ENCODE results near the gene GPR35. TPM values are rescaled to one million over a fixed set of nuclear protein-coding genes. Genes with fewer than 3 reads are reported as not detected.
"Not testable (repeated sequence)": the region's sequence is repeated elsewhere in the genome, so short reads cannot be mapped to it uniquely, and the experiment has no call there.

Gene GPR35
- total RNA-seq, 4 donors from 2014 or later, result 0.51 to 7.9 (median 1.7) TPM; not detected in 1

GRCh38 chr2:240651185-240651584 is 25.9 kb downstream of the GPR35 start:
- Histone ChIP-seq H3K27ac (no peak overlapping the region), H3K27me3 (no peaks in the 10 kb centered on the region), H3K9me3 (no peaks in the 10 kb centered on the region), H3K4me1 (no peaks in the 10 kb centered on the region), H3K36me3 (no peaks in the 10 kb centered on the region), H3K4me3 (no peak overlapping the region)
- TF ChIP-seq, protein P1, sequence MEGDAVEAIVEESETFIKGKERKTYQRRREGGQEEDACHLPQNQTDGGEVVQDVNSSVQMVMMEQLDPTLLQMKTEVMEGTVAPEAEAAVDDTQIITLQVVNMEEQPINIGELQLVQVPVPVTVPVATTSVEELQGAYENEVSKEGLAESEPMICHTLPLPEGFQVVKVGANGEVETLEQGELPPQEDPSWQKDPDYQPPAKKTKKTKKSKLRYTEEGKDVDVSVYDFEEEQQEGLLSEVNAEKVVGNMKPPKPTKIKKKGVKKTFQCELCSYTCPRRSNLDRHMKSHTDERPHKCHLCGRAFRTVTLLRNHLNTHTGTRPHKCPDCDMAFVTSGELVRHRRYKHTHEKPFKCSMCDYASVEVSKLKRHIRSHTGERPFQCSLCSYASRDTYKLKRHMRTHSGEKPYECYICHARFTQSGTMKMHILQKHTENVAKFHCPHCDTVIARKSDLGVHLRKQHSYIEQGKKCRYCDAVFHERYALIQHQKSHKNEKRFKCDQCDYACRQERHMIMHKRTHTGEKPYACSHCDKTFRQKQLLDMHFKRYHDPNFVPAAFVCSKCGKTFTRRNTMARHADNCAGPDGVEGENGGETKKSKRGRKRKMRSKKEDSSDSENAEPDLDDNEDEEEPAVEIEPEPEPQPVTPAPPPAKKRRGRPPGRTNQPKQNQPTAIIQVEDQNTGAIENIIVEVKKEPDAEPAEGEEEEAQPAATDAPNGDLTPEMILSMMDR (IDR thresholded peaks at IDR 0.05), result no peak
- no peak for TF ChIP-seq POLR2A (IDR thresholded peaks at IDR 0.05)
- intact Hi-C loops (cut with DNase I; ENCODE audit: low total_unique reads), result no loop called here
- no peak for DNase-seq

DNA sequence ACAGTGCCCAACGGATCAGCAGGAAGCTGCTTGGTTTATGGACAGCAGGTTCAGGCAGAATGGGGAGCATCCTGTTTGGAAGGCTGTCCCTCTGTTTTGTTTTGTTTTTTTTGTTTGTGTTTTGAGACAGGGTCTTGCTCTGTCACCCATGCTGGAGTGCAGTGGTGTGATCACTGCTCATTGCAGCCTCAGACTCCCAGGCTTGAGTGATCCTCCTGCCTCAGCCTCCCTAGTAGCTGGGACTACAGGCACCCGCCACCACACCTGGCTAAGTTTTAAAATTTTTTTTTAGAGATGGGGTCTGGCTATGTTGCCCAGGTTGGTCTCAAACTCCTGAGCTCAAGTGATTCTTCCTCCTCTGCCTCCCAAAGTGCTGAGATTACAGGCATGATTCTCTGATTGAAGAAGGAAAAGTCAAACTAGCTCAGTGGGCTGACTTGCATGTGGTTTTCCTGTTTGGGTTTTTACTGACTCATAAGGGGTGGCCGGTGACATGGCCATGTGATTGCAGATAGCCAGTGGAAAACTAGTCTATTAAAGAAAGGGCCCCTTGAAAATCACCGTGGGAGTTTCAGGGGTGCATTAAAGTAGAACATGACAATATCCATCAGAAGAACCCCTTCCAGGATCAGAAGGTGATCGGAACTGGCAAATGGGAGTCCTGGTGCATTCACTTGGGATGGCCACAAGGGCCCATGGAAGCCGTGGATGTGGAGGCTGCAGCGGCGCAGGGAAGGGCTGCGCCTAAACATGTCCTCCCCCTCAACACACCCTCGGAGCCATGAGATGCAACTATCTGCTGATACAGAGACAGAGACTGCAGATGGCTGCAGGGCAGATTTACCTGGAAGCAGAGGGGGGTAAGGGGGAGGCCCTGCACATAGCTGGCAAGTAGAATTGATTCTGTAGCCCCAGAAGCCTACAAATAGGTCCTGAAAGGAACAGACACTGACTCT is 30.9 kb downstream of the GPR35 start:
- no peak overlapping the region for H3K27ac ChIP-seq
- no peaks in the 10 kb centered on the region for H3K4me1 ChIP-seq
- no peak overlapping the region for H3K4me3 ChIP-seq
- no peak for DNase-seq
- intact Hi-C loops (cut with DNase I; ENCODE audit: low total_unique reads), result no loop called here
- H3K36me3 ChIP-seq, result no peaks in the 10 kb centered on the region
- TF ChIP-seq, protein P1 (IDR thresholded peaks at IDR 0.05), result no peak
- no peak for TF ChIP-seq POLR2A (IDR thresholded peaks at IDR 0.05)
- no peaks in the 10 kb centered on the region for H3K27me3 ChIP-seq
- H3K9me3 ChIP-seq, result no peaks in the 10 kb centered on the region

- H3K9me3 ChIP-seq; H3K27ac ChIP-seq; H3K4me1 ChIP-seq; H3K4me3 ChIP-seq; DNase-seq; H3K27me3 ChIP-seq; H3K36me3 ChIP-seq; intact Hi-C loops (cut with DNase I; ENCODE audit: low total_unique reads): not testable (repeated sequence)
Observed at GRCh38 chr2:240659883-240660282, 34.6 kb downstream of the GPR35 start.

DNA sequence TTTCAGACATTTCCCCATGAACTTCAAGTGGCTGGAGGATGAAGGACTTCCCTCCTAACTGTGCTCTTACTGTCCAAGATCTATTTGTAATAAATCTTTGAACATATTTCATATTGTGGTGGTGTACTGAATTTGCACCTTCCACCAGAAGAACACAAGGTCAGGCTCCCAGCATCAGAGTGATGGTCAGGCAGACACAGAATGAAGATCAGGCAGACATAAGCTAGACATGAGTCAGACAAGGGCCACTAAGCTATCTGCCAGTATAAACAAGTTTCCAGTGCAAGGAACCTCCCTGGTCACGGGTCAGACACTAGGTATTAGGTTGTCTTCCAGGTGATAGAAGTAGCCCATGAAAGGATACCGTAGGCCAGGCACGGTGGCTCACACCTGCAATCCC is 37.4 kb downstream of the GPR35 start:
- intact Hi-C loops (cut with DNase I; ENCODE audit: low total_unique reads), result no loop called here
- H3K4me3 ChIP-seq, result no peak overlapping the region
- DNase-seq, result no peak
- no peaks in the 10 kb centered on the region for H3K4me1 ChIP-seq
- TF ChIP-seq POLR2A (IDR thresholded peaks at IDR 0.05), result no peak
- TF ChIP-seq, protein P1 (IDR thresholded peaks at IDR 0.05), result no peak
- H3K27me3 ChIP-seq, result no peaks in the 10 kb centered on the region
- peaks cover 0 to 6% of the 10 kb centered on the region in 2 donors for H3K9me3 ChIP-seq
- no peaks in the 10 kb centered on the region for H3K36me3 ChIP-seq
- H3K27ac ChIP-seq, result no peak overlapping the region

DNA sequence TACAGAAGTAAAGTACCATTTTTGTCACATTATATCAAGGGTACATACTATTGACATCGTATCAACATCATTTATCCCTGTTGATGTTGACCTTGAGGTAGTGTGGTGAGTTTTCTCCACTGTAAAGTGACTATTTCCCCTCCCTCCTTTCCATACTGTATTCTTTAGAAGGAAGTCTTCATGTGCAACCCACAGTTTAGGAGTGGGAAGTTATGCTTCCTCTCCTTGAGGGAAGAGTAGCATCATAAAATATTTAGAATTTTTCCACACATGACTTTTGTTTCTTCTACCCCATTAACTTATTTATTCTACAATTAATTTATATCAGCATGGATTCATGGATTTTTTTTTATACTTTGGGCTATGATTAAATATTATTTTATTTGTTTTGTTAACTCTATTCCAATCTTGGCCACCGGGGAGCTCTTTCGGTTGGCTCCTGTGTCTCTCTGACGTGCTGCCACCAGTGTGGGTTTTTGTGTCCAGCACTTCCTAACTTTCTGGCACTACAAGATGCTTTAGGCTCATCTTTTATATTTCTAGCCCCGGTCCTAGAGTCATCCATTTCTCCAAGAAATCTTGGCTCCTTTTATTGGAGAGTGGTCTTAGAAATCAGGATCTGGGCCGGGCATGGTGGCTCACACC is 38.4 kb downstream of the GPR35 start:
- DNase-seq, result no peak
- H3K27me3 ChIP-seq, result no peaks in the 10 kb centered on the region

More for the DNA sequence above, 38.4 kb downstream of the GPR35 start:
- TF ChIP-seq, protein P1 (IDR thresholded peaks at IDR 0.05), result no peak
- TF ChIP-seq POLR2A (IDR thresholded peaks at IDR 0.05), result no peak
- no peaks in the 10 kb centered on the region for H3K4me1 ChIP-seq
- intact Hi-C loops (cut with DNase I; ENCODE audit: low total_unique reads), result no loop called here
- H3K4me3 ChIP-seq, result no peak overlapping the region
- no peaks in the 10 kb centered on the region for H3K36me3 ChIP-seq
- peaks cover 0 to 6% of the 10 kb centered on the region in 2 donors for H3K9me3 ChIP-seq
- no peak overlapping the region for H3K27ac ChIP-seq
